Measurements from ENCODE around the gene UBE2QL1. TPM values are rescaled to one million over a fixed set of nuclear protein-coding genes. Genes with fewer than 3 reads are reported as not detected.

UBE2QL1 gene
- total and polyA plus RNA-seq, 2 donors (not counting 1 experiment from before 2014, with no cell fraction given): 0.33 to 1.7 TPM

GRCh38 chr5:6442333-6442732, 6.3 kb upstream of the UBE2QL1 start:
- H3K4me1 ChIP-seq (ENCODE audit: control insufficient read depth in 2 of 2, insufficient read depth in 2 of 2, low read length in 2 of 2): no peaks in the 10 kb centered on the region
- TF ChIP-seq CTCF (IDR thresholded peaks at IDR 0.05) (no peak), EZH2 (IDR thresholded peaks at IDR 0.05; ENCODE audit: borderline replicate concordance, insufficient read depth, low read depth, low read length, poor library complexity, severe bottlenecking) (no peak)
- 100% methylated on average over 1 of the region's 2 CpGs for WGBS (ENCODE audit: insufficient coverage)
- H3K27ac ChIP-seq (ENCODE audit: low read length in 2 of 2): no peak overlapping the region
- H3K9me3 Mint-ChIP-seq (ENCODE audit: insufficient read depth): no peaks in the 10 kb centered on the region
- no peak overlapping the region for H3K9ac ChIP-seq (ENCODE audit: low read length)
- H3K79me2 ChIP-seq (ENCODE audit: control insufficient read depth, insufficient read depth, low read length): no peaks in the 10 kb centered on the region
- H2AFZ ChIP-seq (ENCODE audit: insufficient read depth, low read depth, low read length, poor library complexity, severe bottlenecking): no peak overlapping the region
- DNase-seq: no peak
- intact Hi-C loops (cut with micrococcal nuclease): no loop called here
- no peaks in the 10 kb centered on the region for H3K27me3 ChIP-seq (replicated peaks in 1 of 4; ENCODE audit: control extremely low read depth in 1 of 4, control insufficient read depth in 3 of 4, insufficient read depth in 4 of 4, low read length in 3 of 4)
- H3K36me3 ChIP-seq (replicated peaks in 1 of 2; ENCODE audit: control extremely low read depth in 1 of 2, control insufficient read depth in 1 of 2, extremely low read depth in 1 of 2, insufficient read depth in 2 of 2, low read length in 1 of 2): no peaks in the 10 kb centered on the region
- no peak overlapping the region for H3K4me3 Mint-ChIP-seq
- H3K4me3 ChIP-seq (ENCODE audit: control extremely low read depth in 1 of 5, extremely low read depth in 1 of 5, insufficient read depth in 1 of 5, low read depth in 2 of 5, low read length in 4 of 5): no peak overlapping the region
- CTCF ChIA-PET: no interaction called here
- no peak for ATAC-seq (ENCODE audit: low read depth)
- H3K27ac Mint-ChIP-seq: no peak overlapping the region
- H3K4me1 Mint-ChIP-seq: no peaks in the 10 kb centered on the region
- H3K9me3 ChIP-seq (ENCODE audit: control extremely low read depth in 1 of 3, control insufficient read depth in 2 of 3, insufficient read depth in 1 of 3, low read length in 2 of 3): peaks cover 0 to 25% (median 0%) of the 10 kb centered on the region in 3 donors
- no peak overlapping the region for H3K4me2 ChIP-seq (replicated peaks; ENCODE audit: low read depth, low read length, poor library complexity, severe bottlenecking)
- no peaks in the 10 kb centered on the region for H4K20me1 ChIP-seq (ENCODE audit: control insufficient read depth, insufficient read depth, low read length, poor library complexity, severe bottlenecking)
- peaks cover 32% of the 10 kb centered on the region for H3K27me3 Mint-ChIP-seq
- POLR2A ChIA-PET: no interaction called here

- Mint-ChIP-seq H3K27me3 (peaks cover 28% of the 10 kb centered on the region), H3K27ac (no peak overlapping the region), H3K9me3 (ENCODE audit: insufficient read depth) (no peaks in the 10 kb centered on the region), H3K4me1 (no peaks in the 10 kb centered on the region), H3K4me3 (no peak overlapping the region)
- Histone ChIP-seq H4K20me1 (ENCODE audit: control insufficient read depth, insufficient read depth, low read length, poor library complexity, severe bottlenecking) (no peaks in the 10 kb centered on the region), H3K27ac (ENCODE audit: low read length in 2 of 2) (no peak overlapping the region), H3K79me2 (ENCODE audit: control insufficient read depth, insufficient read depth, low read length) (no peaks in the 10 kb centered on the region), H3K36me3 (replicated peaks in 1 of 2; ENCODE audit: control extremely low read depth in 1 of 2, control insufficient read depth in 1 of 2, extremely low read depth in 1 of 2, insufficient read depth in 2 of 2, low read length in 1 of 2) (no peaks in the 10 kb centered on the region), H3K27me3 (replicated peaks in 1 of 4; ENCODE audit: control extremely low read depth in 1 of 4, control insufficient read depth in 3 of 4, insufficient read depth in 4 of 4, low read length in 3 of 4) (peaks cover 0 to 6% (median 0%) of the 10 kb centered on the region in 4 experiments), H3K4me1 (ENCODE audit: control insufficient read depth in 2 of 2, insufficient read depth in 2 of 2, low read length in 2 of 2) (no peaks in the 10 kb centered on the region), H3K4me2 (replicated peaks; ENCODE audit: low read depth, low read length, poor library complexity, severe bottlenecking) (no peak overlapping the region), H3K4me3 (ENCODE audit: control extremely low read depth in 1 of 5, extremely low read depth in 1 of 5, insufficient read depth in 1 of 5, low read depth in 2 of 5, low read length in 4 of 5) (no peak overlapping the region), H3K9ac (ENCODE audit: low read length) (no peak overlapping the region), H3K9me3 (ENCODE audit: control extremely low read depth in 1 of 3, control insufficient read depth in 2 of 3, insufficient read depth in 1 of 3, low read length in 2 of 3) (peaks cover 0 to 27% (median 0%) of the 10 kb centered on the region in 3 donors), H2AFZ (ENCODE audit: insufficient read depth, low read depth, low read length, poor library complexity, severe bottlenecking) (no peak overlapping the region)
- TF ChIP-seq CTCF (IDR thresholded peaks at IDR 0.05) (no peak), EZH2 (IDR thresholded peaks at IDR 0.05; ENCODE audit: borderline replicate concordance, insufficient read depth, low read depth, low read length, poor library complexity, severe bottlenecking) (no peak)
- ChIA-PET POLR2A (no interaction called here), CTCF (no interaction called here)
- intact Hi-C loops (cut with micrococcal nuclease): no loop called here
- DNase-seq (no peak), ATAC-seq (ENCODE audit: low read depth) (no peak)
- 50% methylated on average over 4 of the region's 5 CpGs for WGBS (ENCODE audit: insufficient coverage)
Observed at GRCh38 chr5:6443326-6443725, 5.3 kb upstream of the UBE2QL1 start.
